Mesendoderm (in vitro differentiated cells): ENCODE measurements around the gene SLC11A1.

Experiments used
- DNase-seq: peaks from one replicate; pipeline ENCODE4 v3.0.0; 2013
- H2AK5ac ChIP-seq: 2 replicates; pipeline ENCODE4 v1.6.1; 2013; ENCODE audit warnings: low read length, inconsistent platforms
- H2BK120ac ChIP-seq: 2 replicates; pipeline ENCODE4 v1.6.1; 2013; ENCODE audit warnings: low read depth, mild to moderate bottlenecking, low read length, moderate library complexity, mixed read lengths
- H2BK15ac ChIP-seq: replicated peaks from 2 replicates; pipeline ENCODE4 v1.6.1; 2013; ENCODE audit warnings: low read depth, mild to moderate bottlenecking, moderate library complexity
- H2BK5ac ChIP-seq: 2 replicates; pipeline ENCODE4 v1.6.1; 2013; ENCODE audit warnings: low read length, inconsistent platforms
- H3K18ac ChIP-seq: 2 replicates; pipeline ENCODE4 v1.6.1; 2013; ENCODE audit warnings: mild to moderate bottlenecking, low read length, mixed read lengths
- H3K23ac ChIP-seq: one replicate; pipeline ENCODE4 v1.6.1; 2013; ENCODE audit warnings: low read length
- H3K27ac ChIP-seq: 2 replicates; pipeline ENCODE4 v1.5.1; 2013; ENCODE audit warnings: low read depth, mild to moderate bottlenecking, inconsistent platforms, low read length, moderate library complexity
- H3K27me3 ChIP-seq: 2 replicates; pipeline ENCODE4 v1.6.1; 2013; ENCODE audit warnings: low read length, control low read depth, mild to moderate bottlenecking, inconsistent platforms; ENCODE audit not compliant: insufficient read depth, poor library complexity
- H3K36me3 ChIP-seq: 2 replicates; pipeline ENCODE4 v1.6.1; 2013; ENCODE audit warnings: low read length, inconsistent platforms; ENCODE audit not compliant: control insufficient read depth, insufficient read depth
- H3K4ac ChIP-seq: one replicate; pipeline ENCODE4 v1.6.1; 2013; ENCODE audit warnings: low read depth, mild to moderate bottlenecking, low read length, moderate library complexity
- H3K4me1 ChIP-seq: 2 replicates; pipeline ENCODE4 v1.6.1; 2013; ENCODE audit warnings: low read depth, low read length, inconsistent platforms; ENCODE audit not compliant: control insufficient read depth
- H3K4me2 ChIP-seq: 2 replicates; pipeline ENCODE4 v1.6.1; 2013; ENCODE audit warnings: low read length
- H3K4me3 ChIP-seq: 2 replicates; pipeline ENCODE4 v1.5.1; 2013; ENCODE audit warnings: mild to moderate bottlenecking, low read length
- H3K56ac ChIP-seq: one replicate; pipeline ENCODE4 v1.6.1; 2013; ENCODE audit warnings: low read length
- H3K79me1 ChIP-seq: 2 replicates; pipeline ENCODE4 v1.6.1; 2013; ENCODE audit warnings: low read length, inconsistent platforms
- H3K79me2 ChIP-seq: 2 replicates; pipeline ENCODE4 v1.6.1; 2013; ENCODE audit warnings: mild to moderate bottlenecking, low read length; ENCODE audit not compliant: control insufficient read depth, insufficient read depth
- H3K9ac ChIP-seq: 2 replicates; pipeline ENCODE4 v1.6.1; 2013; ENCODE audit warnings: low read length, inconsistent platforms
- H4K5ac ChIP-seq: one replicate; pipeline ENCODE4 v1.6.1; 2013; ENCODE audit warnings: low read length
- H4K8ac ChIP-seq: one replicate; pipeline ENCODE4 v1.6.1; 2013; ENCODE audit warnings: low read depth, mild to moderate bottlenecking, control low read depth, low read length, moderate library complexity
- WGBS: extraction: QIAGEN DNeasy Blood & Tissue Kit; methylation state at CpG from one replicate; pipeline ENCODE4 v1.1.7; 2013; ENCODE audit warnings: low lambda C conversion rate, missing lambda C conversion rate; ENCODE audit not compliant: insufficient coverage; ENCODE audit errors: extremely low coverage; 5-methylcytosine and 5-hydroxymethylcytosine counted together

Gene SLC11A1

GRCh38 chr2:218398437-218399390 is 16.6 kb downstream of the SLC11A1 start:
- DNase-seq: peak; percentile 73
- peak overlapping the region; percentile 95 for H3K56ac ChIP-seq
- H3K27me3 ChIP-seq: no peaks in the 10 kb centered on the region
- peaks cover 9% of the 10 kb centered on the region for H3K4me1 ChIP-seq
- peak overlapping the region; percentile 17 for H3K4me3 ChIP-seq
- H3K4ac ChIP-seq: peak overlapping the region; percentile 60
- no peak overlapping the region for H4K5ac ChIP-seq
- H3K4me2 ChIP-seq: peak overlapping the region; percentile 92
- peaks cover 5% of the 10 kb centered on the region for H3K79me2 ChIP-seq
- H3K79me1 ChIP-seq: peaks cover 5% of the 10 kb centered on the region
- H3K18ac ChIP-seq: peak overlapping the region; percentile 52
- H2BK120ac ChIP-seq: peak overlapping the region; percentile 64
- peak overlapping the region; percentile 68 for H3K9ac ChIP-seq
- no peak overlapping the region for H2BK5ac ChIP-seq
- H3K36me3 ChIP-seq: peaks cover 2% of the 10 kb centered on the region
- no peak overlapping the region for H2AK5ac ChIP-seq
- no CpG with 5 or more reads among the region's 95 CpGs for WGBS
- no peak overlapping the region for H3K23ac ChIP-seq
- peak overlapping the region; percentile 52 for H3K27ac ChIP-seq
- no peak overlapping the region for H4K8ac ChIP-seq
- H2BK15ac ChIP-seq: no peak overlapping the region

GRCh38 chr2:218399391-218400166 is 17.5 kb downstream of the SLC11A1 start, which contains the start of gene CTDSP1:
Gene CTDSP1 (plus strand): TSS chr2:218399868. CDS start chr2:218400091, 223 bp downstream.
- H4K8ac ChIP-seq: peak within 1 kb of the TSS; percentile 70
- H3K4ac ChIP-seq: peak within 1 kb of the TSS; percentile 97
- peak within 1 kb of the TSS; percentile 95 for H3K56ac ChIP-seq
- H3K9ac ChIP-seq: peak within 1 kb of the TSS; percentile 83
- H2AK5ac ChIP-seq: no peak within 1 kb of the TSS
- no peak within 1 kb of the TSS for H3K23ac ChIP-seq
- DNase-seq: peak; percentile 98
- WGBS: no CpG with 5 or more reads among the region's 78 CpGs
- peaks cover 9% of the 10 kb centered on the region for H3K4me1 ChIP-seq
- H3K79me1 ChIP-seq: peaks cover 5% of the 10 kb centered on the region
- H3K36me3 ChIP-seq: peaks cover 2% of the 10 kb centered on the region
- H2BK120ac ChIP-seq: peak within 1 kb of the TSS; percentile 78
- H4K5ac ChIP-seq: no peak within 1 kb of the TSS
- peak within 1 kb of the TSS; percentile 92 for H3K4me2 ChIP-seq
- peak within 1 kb of the TSS; percentile 67 for H3K4me3 ChIP-seq
- peak within 1 kb of the TSS; percentile 41 for H2BK15ac ChIP-seq
- H3K27me3 ChIP-seq: no peaks in the 10 kb centered on the region
- peak within 1 kb of the TSS; percentile 98 for H3K18ac ChIP-seq
- peak within 1 kb of the TSS; percentile 68 for H3K27ac ChIP-seq
- peaks cover 5% of the 10 kb centered on the region for H3K79me2 ChIP-seq
- peak within 1 kb of the TSS; percentile 45 for H2BK5ac ChIP-seq

- Histone ChIP-seq H3K79me1 (peaks cover 5% of the 10 kb centered on the region), H3K4me3 (peak overlapping the region; percentile 67), H2AK5ac (no peak overlapping the region), H3K18ac (peak overlapping the region; percentile 98), H4K8ac (peak overlapping the region; percentile 70), H3K27ac (peak overlapping the region; percentile 68), H3K36me3 (peaks cover 2% of the 10 kb centered on the region), H4K5ac (no peak overlapping the region), H2BK5ac (peak overlapping the region; percentile 45), H2BK120ac (peak overlapping the region; percentile 78), H3K56ac (peak overlapping the region; percentile 94), H3K27me3 (no peaks in the 10 kb centered on the region), H3K4me2 (peak overlapping the region; percentile 59), H3K9ac (peak overlapping the region; percentile 83), H3K79me2 (peaks cover 5% of the 10 kb centered on the region), H3K4ac (peak overlapping the region; percentile 97), H2BK15ac (peak overlapping the region; percentile 41), H3K23ac (no peak overlapping the region), H3K4me1 (peaks cover 12% of the 10 kb centered on the region)
- peak; percentile 60 for DNase-seq
- no CpG with 5 or more reads among the region's 63 CpGs for WGBS
Observed at GRCh38 chr2:218400167-218400929, 18.3 kb downstream of the SLC11A1 start.

- H3K4ac ChIP-seq: peak overlapping the region; percentile 97
- H3K23ac ChIP-seq: no peak overlapping the region
Observed at GRCh38 chr2:218400930-218401881, 19.1 kb downstream of the SLC11A1 start.

More at GRCh38 chr2:218400930-218401881, 19.1 kb downstream of the SLC11A1 start:
- no peak overlapping the region for H4K5ac ChIP-seq
- H2BK5ac ChIP-seq: peak overlapping the region; percentile 55
- H3K56ac ChIP-seq: peak overlapping the region; percentile 94
- H2BK15ac ChIP-seq: no peak overlapping the region
- peaks cover 16% of the 10 kb centered on the region for H3K4me1 ChIP-seq
- no peak overlapping the region for H3K27ac ChIP-seq
- WGBS: no CpG with 5 or more reads among the region's 24 CpGs
- H2BK120ac ChIP-seq: no peak overlapping the region
- peak overlapping the region; percentile 98 for H3K18ac ChIP-seq
- H3K4me3 ChIP-seq: no peak overlapping the region
- no peak overlapping the region for H4K8ac ChIP-seq
- peak overlapping the region; percentile 62 for H3K4me2 ChIP-seq
- peaks cover 2% of the 10 kb centered on the region for H3K36me3 ChIP-seq
- H3K79me1 ChIP-seq: peaks cover 5% of the 10 kb centered on the region
- H3K79me2 ChIP-seq: peaks cover 5% of the 10 kb centered on the region
- H2AK5ac ChIP-seq: peak overlapping the region; percentile 90
- peak overlapping the region; percentile 83 for H3K9ac ChIP-seq
- no peaks in the 10 kb centered on the region for H3K27me3 ChIP-seq
- no peak for DNase-seq
